GM21717 (cell line): ENCODE results near the gene OR51G1.
"Not testable (repeated sequence)": the region's sequence is repeated elsewhere in the genome, so short reads cannot be mapped to it uniquely, and the experiment has no call there.

ENCODE experiments used
- ATAC-seq: cut with Tn5 transposase; IDR thresholded peaks from one replicate; pipeline ENCODE4 v1.9.1; 2021; ENCODE audit warnings: mild to moderate bottlenecking, moderate library complexity; ENCODE audit not compliant: unreplicated experiment

Gene OR51G1

DNA sequence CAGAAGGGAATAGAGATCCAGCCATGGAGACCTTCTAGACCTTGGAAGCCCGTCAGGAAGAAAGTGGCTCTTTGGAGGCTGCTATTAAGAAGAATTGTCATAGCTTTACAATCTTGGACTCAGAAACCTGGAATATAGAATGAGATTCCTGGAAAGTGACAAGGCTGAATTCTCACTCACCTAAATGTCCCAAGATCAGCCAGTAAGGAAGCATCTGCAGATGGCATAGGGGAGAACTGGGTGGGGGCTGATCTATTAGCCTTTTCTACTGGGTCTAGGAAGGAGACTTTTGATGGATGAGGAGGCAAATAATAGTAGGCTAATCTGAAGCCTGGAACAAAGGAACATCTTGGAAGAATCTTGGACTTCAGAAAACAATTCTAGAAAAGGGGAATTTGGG, at the start of gene OR51G1:
TSS of gene OR51G1 (minus strand) at position 101 of the 400 bp plus-strand sequence. CDS start at position 101, 0 bp downstream.
- ATAC-seq: no peak

DNA sequence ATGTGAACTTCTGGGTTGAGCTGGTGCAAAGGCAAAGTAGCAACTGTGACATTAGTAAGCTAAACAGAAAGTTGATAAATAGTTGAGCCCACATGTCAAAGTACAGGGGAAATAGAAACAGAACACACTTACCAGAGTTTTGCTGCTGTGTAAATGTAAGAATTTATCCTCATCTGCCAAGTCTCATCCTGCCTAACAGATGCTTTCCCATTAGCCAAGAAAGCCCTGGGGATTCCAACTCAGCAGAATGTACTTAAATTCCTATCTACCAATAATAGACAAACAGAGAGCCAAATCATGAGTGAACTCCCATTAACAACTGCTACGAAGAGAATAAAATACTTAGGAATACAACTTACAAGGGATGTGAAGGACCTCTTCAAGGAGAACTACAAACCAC, 38.7 kb upstream of the OR51G1 start:
- no peak for ATAC-seq

GRCh38 chr11:4960877-4961276, 36.7 kb upstream of the OR51G1 start:
- ATAC-seq: no peak

DNA sequence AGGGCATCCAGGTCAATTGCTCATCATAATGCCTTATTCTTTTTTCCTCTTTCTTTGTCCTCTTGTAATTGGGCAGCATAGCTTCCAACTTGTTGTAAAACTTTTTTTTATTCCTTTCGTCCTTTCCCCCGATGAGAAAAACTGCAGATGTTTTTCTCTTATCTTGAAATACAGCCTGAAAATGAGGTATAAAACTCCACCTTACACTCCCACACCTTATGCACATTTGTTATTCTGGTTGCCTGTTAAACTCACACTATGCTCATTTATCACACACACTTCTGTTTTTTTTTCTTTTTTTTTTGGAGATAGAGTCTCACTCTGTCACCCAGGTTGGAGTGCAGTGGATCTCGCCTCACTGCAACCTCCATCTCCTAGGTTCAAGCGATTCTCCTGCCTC, 33.3 kb upstream of the OR51G1 start:
- ATAC-seq: no peak

GRCh38 chr11:4955613-4956012, 31.5 kb upstream of the OR51G1 start, which contains the start of gene OR51A2:
OR51A2 (minus strand) TSS chr11:4955713; CDS start chr11:4955713, 0 bp downstream.
- ATAC-seq: not testable (repeated sequence)

DNA sequence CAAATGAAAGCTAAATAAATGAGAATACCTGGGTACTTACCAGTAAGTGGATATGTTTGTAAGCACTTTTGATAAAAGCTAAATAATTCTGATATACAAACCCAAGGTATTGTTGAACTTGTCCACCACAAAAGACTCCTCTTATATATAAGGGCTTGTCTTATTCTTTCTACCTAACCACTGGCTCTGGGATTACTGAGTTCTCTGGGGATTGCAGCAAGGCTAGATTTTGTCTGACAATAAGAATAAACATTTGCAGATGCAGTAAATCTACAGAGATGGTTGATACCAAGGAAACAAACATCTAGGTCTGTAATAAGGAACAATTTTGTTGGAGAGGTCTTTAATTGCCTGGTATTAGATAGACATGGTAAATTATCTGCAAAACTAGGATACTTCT, 23.4 kb upstream of the OR51G1 start, which contains the start of gene OR51A4:
TSS of gene OR51A4 (minus strand) at position 101 of the 400 bp plus-strand sequence. CDS start 505 bp downstream, outside the sequence.
- ATAC-seq: no peak

- ATAC-seq: no peak
Measured at GRCh38 chr11:4936745-4937144, 12.6 kb upstream of the OR51G1 start.

DNA sequence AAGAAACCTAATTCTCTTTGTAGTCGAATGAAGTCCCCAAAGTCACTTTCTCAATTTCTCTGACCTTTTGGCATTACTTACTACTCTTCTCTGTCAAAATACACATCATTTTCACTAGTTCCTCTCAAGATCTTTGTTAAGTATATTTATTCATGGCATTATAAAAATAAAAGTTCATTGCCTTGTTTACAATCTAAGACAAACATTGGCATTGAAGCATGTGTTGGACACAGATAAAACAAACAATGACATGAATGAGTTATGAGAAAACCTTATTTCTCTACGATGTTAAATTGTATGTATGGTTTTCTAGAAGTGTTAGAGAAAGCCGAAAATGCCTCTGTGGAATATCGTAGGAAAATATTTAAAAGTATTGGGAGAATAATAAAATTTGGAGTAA, 8.6 kb upstream of the OR51G1 start:
- no peak for ATAC-seq

- ATAC-seq: no peak
Measured at GRCh38 chr11:4926608-4927007, 2.5 kb upstream of the OR51G1 start.

- no peak for ATAC-seq
Measured at GRCh38 chr11:4922304-4922703, 1.8 kb downstream of the OR51G1 start.

DNA sequence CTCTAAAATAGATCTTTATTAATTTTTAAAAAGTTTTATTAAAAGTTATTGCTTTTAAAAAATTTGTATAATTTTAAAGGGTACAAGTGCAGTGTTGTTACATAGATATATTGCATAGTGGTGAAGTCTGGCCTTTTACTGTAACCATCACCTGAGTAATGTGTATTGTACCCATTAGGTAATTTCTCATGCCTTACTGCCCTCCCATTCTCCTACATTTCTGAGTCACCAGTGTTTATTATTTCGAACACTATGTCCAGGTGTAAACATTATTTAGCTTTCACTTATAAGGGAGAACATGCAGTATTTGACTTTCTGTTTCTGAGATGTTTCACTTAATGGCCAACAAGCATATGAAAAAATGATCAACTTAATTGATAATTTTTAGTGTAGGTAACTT, 2.3 kb downstream of the OR51G1 start:
- ATAC-seq: no peak

DNA sequence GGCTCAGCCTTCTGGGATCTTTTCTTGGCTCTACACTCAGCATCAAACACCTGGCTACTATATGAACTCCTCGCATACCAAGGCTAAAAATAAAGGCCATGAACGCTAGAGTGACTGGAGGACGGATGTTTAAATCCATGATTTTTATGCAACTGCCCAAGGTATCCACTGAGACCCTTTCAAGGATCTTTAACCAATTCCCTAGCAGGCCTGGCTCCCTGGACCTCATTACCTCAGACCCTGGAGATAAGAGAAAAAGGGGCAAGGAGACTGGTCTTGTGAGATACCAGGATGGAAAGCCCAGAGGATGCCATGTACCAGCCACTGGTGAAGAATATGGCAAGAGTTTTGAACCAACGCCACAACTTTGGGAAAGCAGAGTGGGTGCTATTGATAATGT, 4.9 kb downstream of the OR51G1 start, which contains the start of gene OR51G2:
TSS of gene OR51G2 (minus strand) at position 101 of the 400 bp plus-strand sequence. CDS start 3,687 bp downstream, outside the sequence.
- no peak for ATAC-seq

- no peak for ATAC-seq
Measured at GRCh38 chr11:4916581-4916980, 7.6 kb downstream of the OR51G1 start.

- no peak for ATAC-seq
Measured at GRCh38 chr11:4903484-4903883, 20.7 kb downstream of the OR51G1 start, which contains the start of gene OR51A7. OR51A7 (plus strand) TSS chr11:4903783; CDS start chr11:4907370, 3,587 bp downstream.

DNA sequence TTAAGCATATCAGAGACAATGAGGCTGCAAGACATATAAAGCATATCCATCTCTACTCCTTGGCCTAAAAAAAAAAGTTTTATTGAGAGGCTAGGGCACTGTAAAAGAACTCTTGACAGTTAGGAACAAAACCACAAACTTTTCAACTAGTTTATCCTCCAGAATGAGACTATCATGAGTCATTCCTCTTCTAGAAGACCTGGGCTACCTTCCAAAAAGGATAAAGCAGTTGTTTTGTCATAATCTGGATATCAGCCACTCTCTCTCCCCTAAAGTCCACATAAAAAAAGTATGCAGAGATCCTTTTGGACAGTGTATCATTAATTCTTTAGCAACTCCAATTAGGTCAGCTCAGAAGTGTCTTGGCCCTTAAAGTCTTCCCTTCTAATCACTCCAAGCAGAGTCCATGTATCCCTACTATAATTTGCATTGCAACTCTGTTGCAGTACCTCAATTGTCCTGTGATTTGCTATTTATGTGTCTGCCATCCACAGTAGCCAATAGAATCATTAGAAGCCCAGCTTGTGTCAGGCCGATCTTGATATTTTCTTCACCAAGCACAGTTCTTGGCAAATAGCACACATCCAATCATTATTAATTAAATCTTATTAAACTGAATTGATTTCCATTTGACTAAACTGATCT, 32.0 kb downstream of the OR51G1 start:
- no peak for ATAC-seq

- no peak for ATAC-seq
Measured at GRCh38 chr11:4890279-4890678, 33.9 kb downstream of the OR51G1 start.

- no peak for ATAC-seq
Measured at GRCh38 chr11:4887591-4887990, 36.5 kb downstream of the OR51G1 start.

- no peak for ATAC-seq
Measured at GRCh38 chr11:4886186-4886585, 38.0 kb downstream of the OR51G1 start.

GRCh38 chr11:4884361-4884760, 39.8 kb downstream of the OR51G1 start:
- no peak for ATAC-seq

GRCh38 chr11:4882543-4882942, 41.6 kb downstream of the OR51G1 start:
- no peak for ATAC-seq

GRCh38 chr11:4881860-4882500, 42.2 kb downstream of the OR51G1 start, which contains the start of gene OR51T1:
OR51T1 (plus strand) TSS chr11:4881900; CDS start chr11:4881900, 0 bp downstream.
- no peak for ATAC-seq

DNA sequence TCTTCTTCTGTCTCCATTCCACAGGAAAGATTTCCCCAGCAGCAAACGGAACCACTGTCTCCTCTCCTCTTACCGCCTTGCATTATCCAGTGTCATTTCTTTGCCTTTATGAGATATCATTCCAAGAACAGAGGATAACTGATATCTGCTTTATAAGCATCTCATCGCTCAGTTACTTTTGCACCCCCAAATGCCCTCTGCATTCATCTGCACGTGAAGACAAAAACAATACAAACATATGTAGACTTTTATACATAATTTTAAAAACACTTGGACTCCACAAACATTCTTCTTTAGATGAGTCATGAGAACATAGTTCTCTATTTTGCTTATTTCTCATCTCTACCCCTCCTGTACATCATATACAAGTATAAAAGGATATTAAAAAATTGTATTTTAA, 43.0 kb downstream of the OR51G1 start:
- no peak for ATAC-seq
